IMR-90 (cell line): Measurements from ENCODE around the gene ARMH4. TPM values are rescaled to one million over a fixed set of nuclear protein-coding genes. Genes with fewer than 3 reads are reported as not detected.
A peak's percentile ranks its signal among the peaks of the same experiment; 100 is the strongest.

ENCODE experiments used
- ATAC-seq: fragments of 200-7000 bp; cut with Tn5 transposase; 2 replicates; pipeline ENCODE4 v1.9.1; 2020; ENCODE audit warnings: low read depth, mild to moderate bottlenecking, moderate library complexity
- BruUV-seq: library from RNA; stranded (reverse); fragments of 400-500 nt; replicated peaks from 2 replicates; lab custom pipeline; 2021; lab: Mats Ljungman, UMichigan
- CTCF ChIA-PET: fragments of 300-600 bp; formaldehyde crosslinking; extraction: SDS; loops from one replicate; lab custom pipeline; 2021; ENCODE audit warnings: antibody characterized with exemption; lab: Yijun Ruan, JAX
- POLR2A ChIA-PET: fragments of 300-600 bp; sonication (Branson Sonifier 250); formaldehyde crosslinking; loops from one replicate; lab custom pipeline; 2022; ENCODE audit warnings: antibody characterized with exemption; ENCODE audit not compliant: unreplicated experiment; lab: Charles Lee
- DNase-seq: peaks from one replicate; pipeline ENCODE4 v3.0.0; 2013
- H2AFZ ChIP-seq: replicated peaks from 2 replicates; pipeline ENCODE3; 2013; ENCODE audit warnings: low read length, mild to moderate bottlenecking; ENCODE audit not compliant: poor library complexity
- H2AK5ac ChIP-seq: 2 replicates; pipeline ENCODE4 v1.6.1; 2013; ENCODE audit warnings: low read depth, low read length, inconsistent platforms
- H2AK9ac ChIP-seq: replicated peaks from 2 replicates; pipeline ENCODE3; 2013; ENCODE audit warnings: mild to moderate bottlenecking, low read depth, low read length, moderate library complexity; ENCODE audit not compliant: poor library complexity
- H2BK120ac ChIP-seq: 2 replicates; pipeline ENCODE4 v1.6.1; 2013; ENCODE audit warnings: low read depth, low read length, inconsistent platforms
- H2BK15ac ChIP-seq: 3 replicates; pipeline ENCODE4 v1.6.1; 2013; ENCODE audit warnings: low read depth, low read length, inconsistent platforms
- H2BK20ac ChIP-seq: 2 replicates; pipeline ENCODE4 v1.6.1; 2013; ENCODE audit warnings: low read depth, mild to moderate bottlenecking, inconsistent platforms, low read length, moderate library complexity
- H2BK5ac ChIP-seq: 2 replicates; pipeline ENCODE4 v1.6.1; 2013; ENCODE audit warnings: mild to moderate bottlenecking, low read depth, low read length, inconsistent platforms; ENCODE audit not compliant: poor library complexity, severe bottlenecking
- H3K14ac ChIP-seq: replicated peaks from 2 replicates; pipeline ENCODE4 v1.6.1; 2013; ENCODE audit warnings: low read depth, low read length, inconsistent platforms
- H3K18ac ChIP-seq: 2 replicates; pipeline ENCODE4 v1.6.1; 2013; ENCODE audit warnings: low read depth, low read length, control low read depth
- H3K23ac ChIP-seq: 2 replicates; pipeline ENCODE4 v1.6.1; 2013; ENCODE audit warnings: low read depth, low read length, inconsistent platforms
- H3K27ac ChIP-seq: 2 replicates; pipeline ENCODE4 v1.5.1; 2013; ENCODE audit warnings: mild to moderate bottlenecking, control low read depth, low read length; ENCODE audit not compliant: insufficient read depth
- H3K27me3 ChIP-seq: 2 replicates; pipeline ENCODE4 v1.6.1; 2013; ENCODE audit warnings: low read length; ENCODE audit not compliant: control insufficient read depth, insufficient read depth
- H3K36me3 ChIP-seq: 2 replicates; pipeline ENCODE4 v1.6.1; 2013; ENCODE audit warnings: low read length, mixed read lengths; ENCODE audit not compliant: control insufficient read depth, insufficient read depth
- H3K4ac ChIP-seq: 2 replicates; pipeline ENCODE4 v1.6.1; 2013; ENCODE audit warnings: low read depth, low read length, inconsistent platforms
- H3K4me1 ChIP-seq: 2 replicates; pipeline ENCODE4 v1.6.1; 2013; ENCODE audit warnings: low read length, mixed read lengths; ENCODE audit not compliant: control insufficient read depth, insufficient read depth
- H3K4me2 ChIP-seq: 2 replicates; pipeline ENCODE4 v1.6.1; 2013; ENCODE audit warnings: low read depth, mild to moderate bottlenecking, control low read depth, low read length, moderate library complexity
- H3K4me3 ChIP-seq: 2 replicates; pipeline ENCODE4 v1.5.1; 2013; ENCODE audit warnings: low read depth, mild to moderate bottlenecking, control low read depth, low read length, moderate library complexity; ENCODE audit not compliant: insufficient read depth
- H3K56ac ChIP-seq: 2 replicates; pipeline ENCODE4 v1.6.1; 2013; ENCODE audit warnings: low read length, inconsistent platforms; ENCODE audit not compliant: insufficient read depth; ENCODE audit errors: extremely low read depth
- H3K79me1 ChIP-seq, 2 experiments: 2 replicates each; pipeline ENCODE4 v1.6.1; 2013; ENCODE audit warnings: low read length in 2 of 2, inconsistent platforms in 1 of 2, low read depth in 1 of 2
- H3K9ac ChIP-seq: 2 replicates; pipeline ENCODE4 v1.6.1; 2013; ENCODE audit warnings: low read depth, low read length, control low read depth
- H3K9me1 ChIP-seq: 2 replicates; pipeline ENCODE4 v1.6.1; 2013; ENCODE audit warnings: low read length, inconsistent platforms; ENCODE audit not compliant: insufficient read depth
- H3K9me3 ChIP-seq: 2 replicates; pipeline ENCODE4 v1.6.1; 2013; ENCODE audit warnings: low read length; ENCODE audit not compliant: control insufficient read depth, insufficient read depth
- H4K20me1 ChIP-seq: 2 replicates; pipeline ENCODE4 v1.6.1; 2013; ENCODE audit warnings: low read length, inconsistent platforms; ENCODE audit not compliant: insufficient read depth
- H4K5ac ChIP-seq: 2 replicates; pipeline ENCODE4 v1.6.1; 2013; ENCODE audit warnings: mild to moderate bottlenecking, low read depth, low read length, control low read depth
- H4K8ac ChIP-seq, 2 experiments: 2 replicates each; pipeline ENCODE4 v1.6.1; 2013; ENCODE audit warnings: low read depth in 2 of 2, low read length in 2 of 2, control low read depth in 1 of 2, inconsistent platforms in 1 of 2
- H4K91ac ChIP-seq: 2 replicates; pipeline ENCODE4 v1.6.1; 2013; ENCODE audit warnings: low read depth, low read length, inconsistent platforms; ENCODE audit not compliant: insufficient read depth
- BHLHE40 ChIP-seq: fragments of 150-350 bp; IDR thresholded peaks from 2 replicates; pipeline ENCODE4 v1.6.1; 2016; ENCODE audit warnings: mild to moderate bottlenecking, low read depth, low read length
- CEBPB ChIP-seq: IDR thresholded peaks from 2 replicates; pipeline ENCODE4 v1.6.1; 2012; ENCODE audit warnings: low read depth, low read length, improper control_type of control experiment
- CTCF ChIP-seq: conservative IDR thresholded peaks from 2 replicates; pipeline ENCODE4 v1.5.1; 2012; ENCODE audit warnings: mild to moderate bottlenecking, low read depth, low read length, improper control_type of control experiment
- ELK1 ChIP-seq: fragments of 150-350 bp; IDR thresholded peaks from 2 replicates; pipeline ENCODE4 v1.6.1; 2016; ENCODE audit warnings: low read depth, mild to moderate bottlenecking, low read length, moderate library complexity, borderline replicate concordance
- FOS ChIP-seq: fragments of 150-350 bp; IDR thresholded peaks from 2 replicates; pipeline ENCODE4 v1.6.1; 2016; ENCODE audit warnings: low read depth, low read length
- MAZ ChIP-seq: IDR thresholded peaks from 2 replicates; pipeline ENCODE4 v1.6.1; 2012; ENCODE audit warnings: low read depth, mild to moderate bottlenecking, low read length, improper control_type of control experiment, moderate library complexity, borderline replicate concordance
- MXI1 ChIP-seq: IDR thresholded peaks from 2 replicates; pipeline ENCODE4 v1.6.1; 2012; ENCODE audit warnings: low read depth, mild to moderate bottlenecking, low read length, moderate library complexity, borderline replicate concordance
- NFE2L2 ChIP-seq: fragments of 150-350 bp; IDR thresholded peaks from 2 replicates; pipeline ENCODE4 v1.6.1; 2016; ENCODE audit warnings: low read depth, mild to moderate bottlenecking, low read length
- POLR2A ChIP-seq: IDR thresholded peaks from 2 replicates; pipeline ENCODE4 v1.6.1; 2012; ENCODE audit warnings: mild to moderate bottlenecking, low read depth, low read length
- RAD21 ChIP-seq: IDR thresholded peaks from 2 replicates; pipeline ENCODE4 v1.6.1; 2012; ENCODE audit warnings: low read length, improper control_type of control experiment
- RCOR1 ChIP-seq: IDR thresholded peaks from 2 replicates; pipeline ENCODE4 v1.6.1; 2012; ENCODE audit warnings: mild to moderate bottlenecking, low read length, improper control_type of control experiment; ENCODE audit not compliant: insufficient replicate concordance
- RFX5 ChIP-seq: IDR thresholded peaks from 2 replicates; pipeline ENCODE4 v1.8.0; 2012; ENCODE audit warnings: low read depth, mild to moderate bottlenecking, low read length, moderate library complexity
- SMC3 ChIP-seq: fragments of 150-350 bp; IDR thresholded peaks from 2 replicates; pipeline ENCODE4 v1.6.1; 2016; ENCODE audit warnings: low read depth, mild to moderate bottlenecking, antibody characterized with exemption, low read length, moderate library complexity
- WGBS, 2 experiments: methylation state at CpG; one replicate each; pipeline versions ENCODE4 v1.1.5 to v1.1.7; 2013; ENCODE audit warnings: missing lambda C conversion rate in 2 of 2; ENCODE audit not compliant: insufficient read length in 1 of 2; ENCODE audit errors: extremely low coverage in 2 of 2; 5-methylcytosine and 5-hydroxymethylcytosine counted together
- dilution Hi-C: fragments of 300-500 bp; cut with HindIII; formaldehyde crosslinking; loops from one replicate; pipeline ENCODE4 v1.14.3; 2018; ENCODE audit warnings: low sequenced_read_pairs; ENCODE audit not compliant: unreplicated experiment
- in situ Hi-C: fragments of 300-500 bp; cut with MboI; formaldehyde crosslinking; loops from 3 replicates; pipeline ENCODE4 v1.14.3; 2019; ENCODE audit warnings: low sequenced_read_pairs, inconsistent platforms, mixed read lengths
- intact Hi-C: fragments of 100-400 bp; cut with micrococcal nuclease; formaldehyde crosslinking; loops from 2 replicates; pipeline ENCODE4 v1.10.0; 2022
- polyA plus RNA-seq, 3 experiments: library from polyadenylated mRNA; depleted of rRNA; stranded (reverse); fragments of >200 nt; gene quantifications; 2 replicates each; pipeline ENCODE4 v1.2.3, GENCODE V29; 2012; ENCODE audit warnings: low replicate concordance in 1 of 3
- total RNA-seq: library from RNA; depleted of rRNA; stranded (reverse); fragments of >200 nt; gene quantifications from 2 replicates; pipeline ENCODE4 v1.2.3, GENCODE V29; 2012

Gene ARMH4
- total and polyA plus RNA-seq, 2 of the 4 experiments (the other 2 are of a cell fraction): 4.6 to 5.6 TPM

GRCh38 chr14:58104808-58105207 is 47.2 kb downstream of the ARMH4 start:
- no peak overlapping the region for H2BK5ac ChIP-seq

More at GRCh38 chr14:58104808-58105207, 47.2 kb downstream of the ARMH4 start:
- Histone ChIP-seq H3K27me3 (peaks cover 28% of the 10 kb centered on the region), H2AK9ac (no peak overlapping the region), H3K4me1 (peaks cover 4% of the 10 kb centered on the region; the same call in 1 of the 2 replicates), H3K79me1 (no peaks in the 10 kb centered on the region), H4K91ac (no peak overlapping the region), H3K56ac (no peak overlapping the region), H3K4me3 (no peak overlapping the region), H3K4ac (no peak overlapping the region), H3K18ac (no peak overlapping the region), H3K14ac (no peak overlapping the region), H4K20me1 (no peaks in the 10 kb centered on the region), H2BK120ac (no peak overlapping the region), H3K9ac (no peak overlapping the region), H3K27ac (no peak overlapping the region), H3K9me1 (no peaks in the 10 kb centered on the region; the same call in 1 of the 2 replicates), H4K5ac (no peak overlapping the region), H2AFZ (no peak overlapping the region), H3K4me2 (no peak overlapping the region; the same call in 1 of the 2 replicates), H2BK15ac (no peak overlapping the region), H4K8ac (no peak overlapping the region), H3K9me3 (no peaks in the 10 kb centered on the region), H2AK5ac (no peak overlapping the region), H3K36me3 (no peaks in the 10 kb centered on the region), H2BK20ac (no peak overlapping the region), H3K23ac (no peak overlapping the region)
- in situ Hi-C loops (loop anchor here (25.0 kb wide), 1 partner anchor 282 kb away; the partner anchor contains the start of gene TOMM20L), intact Hi-C loops (loop anchor here (1.0 to 10.0 kb wide), 3 partner anchors 61 to 290 kb away; partner anchors contain the start of genes PSMA3 and TOMM20L), dilution Hi-C loops (no loop called here)
- CTCF ChIA-PET: no interaction called here
- no peak for TF ChIP-seq NFE2L2
- no peak for TF ChIP-seq FOS
- no peak for TF ChIP-seq ELK1
- no peak for TF ChIP-seq RCOR1
- TF ChIP-seq CTCF: no peak
- TF ChIP-seq RAD21: no peak
- no peak for TF ChIP-seq POLR2A
- TF ChIP-seq MXI1: no peak
- no peak for TF ChIP-seq BHLHE40
- no peak for TF ChIP-seq SMC3
- TF ChIP-seq CEBPB: no peak
- no peak for TF ChIP-seq RFX5
- TF ChIP-seq MAZ: no peak
- ATAC-seq (peak; percentile 45), DNase-seq (peak; percentile 86)
- BruUV-seq: no TSS peak
- WGBS, 2 experiments: 0% methylated on average over 1 of the region's 2 CpGs; no CpG with 5 or more reads in 1 of the 2 experiments
- POLR2A ChIA-PET: no interaction called here
